HUES48 (cell line): ENCODE measurements around the gene MATCAP1.

Source experiments
- H3K27ac ChIP-seq: one replicate; pipeline ENCODE4 v1.7.0; 2013; ENCODE audit warnings: low read depth, low read length, inconsistent platforms
- H3K27me3 ChIP-seq: 2 replicates; pipeline ENCODE4 v1.6.1; 2013; ENCODE audit warnings: mild to moderate bottlenecking, low read length; ENCODE audit not compliant: control insufficient read depth, insufficient read depth
- H3K36me3 ChIP-seq: 2 replicates; pipeline ENCODE4 v1.6.1; 2013; ENCODE audit warnings: low read length; ENCODE audit not compliant: control insufficient read depth, insufficient read depth
- H3K4me1 ChIP-seq: 2 replicates; pipeline ENCODE4 v1.6.1; 2013; ENCODE audit warnings: mild to moderate bottlenecking, low read length; ENCODE audit not compliant: control insufficient read depth, insufficient read depth
- H3K4me3 ChIP-seq: 2 replicates; pipeline ENCODE4 v1.5.1; 2013; ENCODE audit warnings: mild to moderate bottlenecking, low read depth, low read length
- H3K9ac ChIP-seq: 2 replicates; pipeline ENCODE4 v1.6.1; 2013; ENCODE audit warnings: mild to moderate bottlenecking, low read depth, low read length, moderate library complexity
- H3K9me3 ChIP-seq: 2 replicates; pipeline ENCODE4 v1.6.1; 2013; ENCODE audit warnings: low read length; ENCODE audit not compliant: control insufficient read depth, insufficient read depth

The MATCAP1 gene

DNA sequence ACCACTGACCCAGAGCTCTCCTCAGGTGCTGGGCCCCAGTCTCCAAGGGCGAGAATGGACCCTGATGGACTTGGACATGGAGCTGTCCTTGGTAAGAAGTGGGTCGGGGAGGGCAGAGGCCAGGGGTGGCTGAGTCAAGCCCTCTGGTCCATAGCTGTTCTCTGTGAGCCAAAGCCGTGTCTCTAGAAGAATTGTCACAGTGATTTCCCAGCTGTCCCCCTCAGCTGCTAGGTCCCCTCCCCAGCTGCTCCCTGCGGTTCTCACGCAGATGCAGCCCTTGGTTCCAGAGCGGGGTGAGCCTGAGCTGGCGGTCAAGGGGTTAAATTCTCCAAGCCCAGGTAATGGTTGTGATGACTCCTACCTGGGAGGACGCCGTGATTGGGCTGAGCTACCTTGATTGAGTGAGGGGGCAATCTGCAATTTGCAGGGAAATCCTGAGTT lies 14.7 kb downstream of the MATCAP1 start:
- H3K9me3 ChIP-seq: no peaks in the 10 kb centered on the region
- no peak overlapping the region for H3K9ac ChIP-seq
- peaks cover 96% of the 10 kb centered on the region for H3K27me3 ChIP-seq
- peaks cover 23% of the 10 kb centered on the region for H3K4me1 ChIP-seq
- no peaks in the 10 kb centered on the region for H3K36me3 ChIP-seq
- H3K4me3 ChIP-seq: peak overlapping the region; percentile 66
- no peak overlapping the region for H3K27ac ChIP-seq

DNA sequence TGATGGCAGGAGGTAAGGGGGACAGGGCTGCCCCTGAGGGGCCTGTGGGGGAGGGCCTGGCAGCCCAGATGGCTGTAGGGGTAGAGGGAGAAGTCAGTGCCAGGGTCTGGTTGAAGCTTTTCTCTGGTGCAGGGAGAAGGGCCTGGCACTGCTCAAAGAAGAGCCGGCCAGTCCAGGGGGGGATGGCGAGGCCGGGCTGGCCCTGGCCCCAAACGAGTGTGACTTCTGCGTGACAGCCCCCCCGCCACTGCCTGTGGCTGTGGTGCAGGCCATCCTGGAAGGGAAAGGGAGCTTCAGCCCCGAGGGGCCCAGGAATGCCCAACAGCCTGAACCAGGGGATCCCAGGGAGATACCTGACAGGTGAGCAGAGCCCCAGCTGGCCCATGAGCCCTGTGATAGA lies 16.2 kb downstream of the MATCAP1 start:
- no peak overlapping the region for H3K9ac ChIP-seq
- no peak overlapping the region for H3K27ac ChIP-seq
- H3K27me3 ChIP-seq: peaks cover 96% of the 10 kb centered on the region
- H3K4me1 ChIP-seq: peaks cover 19% of the 10 kb centered on the region
- H3K9me3 ChIP-seq: no peaks in the 10 kb centered on the region
- no peaks in the 10 kb centered on the region for H3K36me3 ChIP-seq
- no peak overlapping the region for H3K4me3 ChIP-seq

DNA sequence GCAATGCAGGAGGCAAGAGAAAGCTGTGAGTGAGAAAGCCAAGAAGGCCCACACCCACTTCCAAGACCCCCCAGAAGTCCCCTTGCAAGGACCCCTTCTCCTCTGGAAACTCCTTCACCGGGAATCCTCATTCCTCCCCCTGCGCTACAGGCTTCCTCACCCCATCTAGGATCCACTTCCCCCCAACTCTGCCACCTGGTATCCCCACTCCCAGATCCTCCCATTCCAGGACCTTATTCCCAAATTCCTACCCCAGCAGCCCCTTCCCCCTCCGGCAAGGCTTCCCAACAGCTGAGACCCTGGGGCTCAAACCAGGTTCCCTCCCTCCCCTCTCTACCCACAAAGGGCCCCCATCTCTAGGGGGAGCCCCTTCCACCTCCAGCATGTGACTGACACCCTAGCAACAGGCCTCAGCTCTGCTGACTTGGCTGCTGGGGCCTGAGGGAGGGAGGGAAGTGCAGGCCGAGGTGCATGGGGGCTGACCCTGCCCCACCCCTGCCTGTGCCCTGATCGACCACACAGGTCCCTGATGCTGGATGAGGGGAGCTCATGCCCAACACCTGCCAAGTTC lies 17.1 kb downstream of the MATCAP1 start:
- no peak overlapping the region for H3K4me3 ChIP-seq
- H3K4me1 ChIP-seq: peaks cover 19% of the 10 kb centered on the region
- H3K9ac ChIP-seq: no peak overlapping the region
- peaks cover 96% of the 10 kb centered on the region for H3K27me3 ChIP-seq
- H3K36me3 ChIP-seq: no peaks in the 10 kb centered on the region
- H3K27ac ChIP-seq: no peak overlapping the region
- H3K9me3 ChIP-seq: no peaks in the 10 kb centered on the region

DNA sequence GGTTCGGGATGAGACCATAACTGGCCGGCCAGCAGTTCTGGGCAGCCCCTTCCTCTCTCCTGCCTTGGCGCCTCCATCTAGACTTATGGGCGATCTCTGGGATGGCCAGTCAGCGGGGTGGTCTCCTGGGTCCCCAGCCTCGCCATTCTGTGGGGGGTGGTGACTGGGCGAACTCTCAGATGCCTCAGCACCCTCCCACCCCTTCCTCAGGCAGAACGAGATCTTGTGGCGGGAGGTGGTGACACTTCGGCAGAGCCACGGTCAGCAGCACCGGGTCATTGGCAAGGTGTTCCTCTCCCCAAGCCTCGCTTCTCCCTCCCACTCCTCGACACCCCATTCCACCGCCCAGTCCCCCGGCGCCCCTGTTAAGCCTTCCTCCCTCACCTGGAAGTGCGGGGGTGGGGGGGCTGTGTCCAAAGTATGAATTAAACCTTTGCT lies 17.6 kb downstream of the MATCAP1 start:
- no peak overlapping the region for H3K27ac ChIP-seq
- H3K4me3 ChIP-seq: no peak overlapping the region
- no peaks in the 10 kb centered on the region for H3K36me3 ChIP-seq
- no peak overlapping the region for H3K9ac ChIP-seq
- H3K4me1 ChIP-seq: peaks cover 17% of the 10 kb centered on the region
- H3K9me3 ChIP-seq: no peaks in the 10 kb centered on the region
- H3K27me3 ChIP-seq: peaks cover 96% of the 10 kb centered on the region

DNA sequence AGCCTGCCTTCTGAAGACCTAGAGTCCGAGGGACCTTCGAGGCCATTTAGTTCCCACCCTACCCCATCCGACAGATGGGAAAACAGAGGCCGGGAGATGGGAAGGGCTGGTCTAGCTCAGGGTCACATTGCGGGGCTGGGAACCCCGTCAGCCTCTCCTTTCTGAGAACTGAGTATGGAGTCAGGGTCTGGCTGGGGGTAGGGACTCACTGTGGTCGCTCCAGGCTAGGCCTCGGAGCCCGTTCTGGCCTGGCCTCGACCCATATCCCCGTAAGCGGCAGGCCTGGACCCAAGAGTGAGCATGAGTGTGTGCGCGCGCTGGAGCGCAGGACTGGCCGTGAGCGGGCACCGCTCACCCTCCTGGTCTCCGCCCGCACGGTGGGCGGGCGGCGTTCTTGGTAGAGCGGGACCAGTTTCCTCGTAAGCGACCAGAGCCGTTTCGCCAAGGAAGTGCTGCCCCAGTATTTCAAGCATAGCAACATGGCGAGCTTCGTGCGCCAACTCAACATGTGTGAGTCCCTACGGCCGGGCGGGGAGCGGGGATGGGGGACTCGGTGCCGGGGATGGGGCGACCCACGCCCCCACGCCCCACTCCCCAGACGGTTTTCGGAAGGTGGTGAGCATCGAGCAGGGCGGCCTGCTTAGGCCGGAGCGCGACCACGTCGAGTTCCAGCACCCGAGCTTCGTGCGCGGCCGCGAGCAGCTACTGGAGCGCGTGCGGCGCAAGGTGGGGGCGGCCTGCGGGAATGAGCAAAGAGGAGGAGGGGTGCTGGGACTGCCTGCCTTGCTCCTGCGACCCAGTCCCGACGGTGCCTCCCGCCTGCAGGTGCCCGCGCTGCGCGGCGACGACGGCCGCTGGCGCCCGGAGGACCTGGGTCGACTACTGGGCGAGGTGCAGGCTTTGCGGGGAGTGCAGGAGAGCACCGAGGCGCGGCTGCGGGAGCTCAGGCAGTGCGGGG lies 18.4 kb downstream of the MATCAP1 start:
- Histone ChIP-seq H3K27me3 (peaks cover 97% of the 10 kb centered on the region), H3K4me1 (peaks cover 12% of the 10 kb centered on the region), H3K9ac (no peak overlapping the region), H3K4me3 (peak overlapping the region; percentile 39; the same call in 1 of the 2 replicates), H3K36me3 (no peaks in the 10 kb centered on the region), H3K27ac (no peak overlapping the region), H3K9me3 (no peaks in the 10 kb centered on the region)

DNA sequence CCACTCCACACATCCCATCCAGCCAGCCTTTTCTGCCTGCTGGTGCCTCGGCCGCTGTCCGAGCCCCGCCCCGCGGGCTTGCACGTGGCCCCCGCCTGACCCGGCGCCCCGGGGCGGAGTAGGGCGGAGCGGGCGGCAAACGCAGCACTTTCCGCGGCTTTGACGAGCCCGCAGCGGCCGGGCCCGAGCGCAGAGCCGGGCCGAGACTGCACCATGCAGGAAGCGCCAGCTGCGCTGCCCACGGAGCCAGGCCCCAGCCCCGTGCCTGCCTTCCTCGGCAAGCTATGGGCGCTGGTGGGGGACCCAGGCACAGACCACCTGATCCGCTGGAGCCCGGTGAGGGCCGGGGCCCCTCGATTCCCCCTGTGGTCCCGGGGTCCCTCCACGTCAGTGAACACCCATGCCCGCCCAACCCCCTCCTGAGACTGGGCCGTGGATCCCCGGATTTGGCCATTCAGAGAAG lies 19.1 kb downstream of the MATCAP1 start, which contains the start of gene HSF4:
Gene HSF4 (plus strand): TSS at position 147 of the 463 bp plus-strand sequence. CDS start 67 bp downstream, at position 214.
- H3K9ac ChIP-seq: no peak within 1 kb of the TSS

DNA sequence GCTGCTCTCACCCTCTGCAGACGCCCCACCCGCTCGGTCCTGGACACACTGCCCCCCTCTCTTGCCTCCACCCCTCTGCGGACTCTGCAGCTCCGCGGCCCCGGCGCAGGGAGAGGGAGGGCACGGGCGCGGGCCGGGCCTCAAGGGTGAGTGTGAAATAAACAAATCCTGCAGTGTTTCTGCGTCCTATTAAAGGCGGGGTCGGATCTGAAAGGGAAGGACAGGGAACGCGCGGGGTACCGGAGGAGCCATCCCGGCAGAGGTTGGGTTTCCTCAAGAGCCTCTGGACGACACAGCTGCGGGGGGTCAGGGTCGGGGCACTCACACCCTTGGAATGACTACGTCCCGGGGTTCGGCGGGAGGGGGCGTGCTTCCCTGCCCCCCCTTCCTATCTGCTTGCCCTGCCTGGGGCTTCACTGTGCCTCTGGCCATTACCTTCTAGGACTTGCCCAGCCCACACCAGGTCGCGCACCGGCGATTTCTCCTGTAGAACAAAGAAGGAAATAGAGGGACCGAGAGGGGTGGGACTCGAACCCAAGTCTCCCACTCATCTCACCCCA lies 19.7 kb downstream of the MATCAP1 start:
- Histone ChIP-seq H3K36me3 (no peaks in the 10 kb centered on the region), H3K4me1 (peaks cover 13% of the 10 kb centered on the region), H3K27ac (no peak overlapping the region), H3K9ac (no peak overlapping the region), H3K27me3 (peaks cover 99% of the 10 kb centered on the region), H3K4me3 (peak overlapping the region; percentile 48; the same call in 1 of the 2 replicates), H3K9me3 (no peaks in the 10 kb centered on the region)

More for the DNA sequence above, 19.1 kb downstream of the MATCAP1 start, which contains the start of gene HSF4:
- H3K27me3 ChIP-seq: peaks cover 99% of the 10 kb centered on the region
- peaks cover 16% of the 10 kb centered on the region for H3K4me1 ChIP-seq
- H3K4me3 ChIP-seq: peak within 1 kb of the TSS; percentile 48
- no peaks in the 10 kb centered on the region for H3K9me3 ChIP-seq
- H3K27ac ChIP-seq: no peak within 1 kb of the TSS
- no peaks in the 10 kb centered on the region for H3K36me3 ChIP-seq

DNA sequence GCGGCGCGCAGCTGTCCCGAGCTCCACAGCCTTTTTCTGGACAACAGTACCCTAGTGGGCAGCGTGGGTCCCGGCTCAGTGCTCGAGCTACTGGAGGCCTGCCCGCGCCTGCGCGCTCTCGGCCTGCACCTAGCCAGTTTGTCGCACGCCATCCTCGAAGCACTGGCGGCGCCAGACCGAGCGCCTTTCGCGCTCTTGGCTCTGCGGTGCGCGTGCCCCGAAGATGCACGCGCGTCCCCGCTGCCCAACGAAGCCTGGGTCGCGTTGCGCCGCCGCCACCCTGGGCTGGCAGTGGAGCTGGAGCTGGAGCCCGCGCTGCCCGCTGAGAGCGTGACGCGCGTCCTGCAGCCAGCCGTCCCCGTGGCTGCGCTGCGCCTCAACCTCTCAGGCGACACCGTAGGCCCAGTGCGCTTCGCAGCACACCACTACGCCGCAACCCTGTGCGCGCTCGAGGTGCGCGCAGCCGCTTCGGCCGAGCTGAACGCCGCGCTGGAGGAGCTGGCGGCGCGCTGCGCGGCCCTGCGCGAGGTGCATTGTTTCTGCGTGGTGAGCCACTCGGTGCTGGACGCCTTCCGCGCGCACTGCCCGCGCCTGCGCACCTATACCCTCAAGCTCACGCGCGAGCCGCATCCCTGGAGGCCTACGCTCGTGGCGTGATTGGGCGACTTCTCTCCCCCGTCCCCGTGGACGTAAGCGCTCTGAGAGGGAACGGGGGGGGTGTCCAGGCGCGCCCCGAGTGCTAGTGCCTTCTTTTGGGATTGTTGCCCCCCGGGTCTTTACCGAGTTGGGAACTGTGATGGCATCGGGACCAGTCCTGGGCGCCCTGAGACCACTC lies 20.4 kb downstream of the MATCAP1 start:
- Histone ChIP-seq H3K9ac (no peak overlapping the region), H3K4me3 (peak overlapping the region; percentile 48), H3K9me3 (no peaks in the 10 kb centered on the region), H3K27me3 (peaks cover 99% of the 10 kb centered on the region), H3K27ac (no peak overlapping the region), H3K36me3 (no peaks in the 10 kb centered on the region), H3K4me1 (peaks cover 13% of the 10 kb centered on the region; the same call in 1 of the 2 replicates)

DNA sequence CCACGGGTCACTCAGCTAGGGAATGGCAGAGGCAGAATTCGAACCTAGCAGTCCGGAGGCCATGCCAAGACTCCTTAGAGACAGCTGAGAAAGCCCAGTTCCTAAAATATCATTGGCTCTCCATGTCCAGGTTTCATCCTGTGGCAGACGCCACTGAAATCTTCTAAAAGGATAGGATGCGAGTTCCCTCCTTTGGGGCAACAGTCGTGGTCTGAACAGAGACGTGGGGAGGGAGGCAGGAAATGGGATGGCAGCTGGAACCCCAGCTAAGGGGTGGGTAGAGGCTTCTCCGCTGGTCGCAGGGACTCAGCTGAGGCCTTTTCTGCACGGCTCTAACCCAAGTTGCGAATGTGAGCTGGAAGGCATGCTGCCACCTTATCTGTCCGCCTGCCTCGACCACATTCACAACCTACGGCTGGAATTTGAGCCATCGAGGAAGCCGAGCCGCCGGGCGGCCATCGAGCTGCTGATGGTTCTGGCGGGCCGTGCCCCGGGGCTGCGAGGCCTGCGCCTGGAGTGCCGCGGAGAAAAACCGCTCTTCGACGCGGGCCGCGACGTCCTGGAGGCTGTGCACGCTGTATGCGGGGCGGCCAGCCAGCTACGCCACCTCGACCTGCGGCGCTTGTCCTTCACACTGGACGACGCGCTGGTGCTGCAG lies 21.1 kb downstream of the MATCAP1 start:
- Histone ChIP-seq H3K27me3 (peaks cover 99% of the 10 kb centered on the region), H3K27ac (no peak overlapping the region), H3K9me3 (no peaks in the 10 kb centered on the region), H3K9ac (no peak overlapping the region), H3K36me3 (no peaks in the 10 kb centered on the region), H3K4me3 (peak overlapping the region; percentile 48; the same call in 1 of the 2 replicates), H3K4me1 (peaks cover 13% of the 10 kb centered on the region; the same call in 1 of the 2 replicates)
